ENCODE results near the gene PRKAB1.
"Not testable (repeated sequence)": the region's sequence is repeated elsewhere in the genome, so short reads cannot be mapped to it uniquely, and the experiment has no call there.

Gene PRKAB1

GRCh38 chr12:119700078-119700477 is 32.1 kb downstream of the PRKAB1 start:
- no peak for DNase-seq
- in situ Hi-C loops (cut with MboI; ENCODE audit: low pct_unique_long_range_greater_than_20kb, low sequenced_read_pairs) = no loop called here

DNA sequence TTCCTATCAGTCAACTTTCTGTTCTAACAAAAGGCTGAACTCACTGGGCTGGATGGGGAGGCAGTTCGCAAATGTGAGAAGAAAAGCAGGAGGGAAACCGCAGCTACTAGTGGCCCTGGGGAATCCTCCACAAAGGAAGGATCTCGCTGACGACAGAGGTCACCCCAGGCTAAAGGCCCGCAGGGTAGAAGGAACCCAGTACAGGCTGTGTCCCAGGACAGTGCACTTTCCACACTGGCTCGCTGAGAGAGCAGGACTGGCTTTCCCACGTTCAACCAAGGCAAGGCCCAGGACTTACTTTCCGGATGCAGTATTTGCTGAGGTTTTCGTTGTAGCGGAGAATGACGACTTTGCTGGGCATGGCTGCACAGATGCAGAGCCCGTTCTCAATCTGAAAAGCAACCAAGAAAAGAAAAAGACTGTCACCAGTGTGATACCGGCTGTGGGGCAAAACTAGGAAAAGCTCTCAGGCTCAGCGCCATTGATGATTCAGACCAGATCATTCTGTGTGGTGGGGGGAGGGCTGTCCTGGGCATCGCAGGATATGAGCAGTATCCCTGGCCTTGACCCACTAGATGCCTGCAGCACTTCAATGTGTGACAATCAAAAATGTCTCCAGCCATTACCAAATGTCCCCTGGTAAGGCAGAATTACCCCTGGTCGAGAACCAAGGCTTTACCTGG is 36.3 kb downstream of the PRKAB1 start:
- DNase-seq = no peak
- in situ Hi-C loops (cut with MboI; ENCODE audit: low pct_unique_long_range_greater_than_20kb, low sequenced_read_pairs) = no loop called here

GRCh38 chr12:119705182-119705581 is 37.2 kb downstream of the PRKAB1 start:
- no peak for DNase-seq
- in situ Hi-C loops (cut with MboI; ENCODE audit: low pct_unique_long_range_greater_than_20kb, low sequenced_read_pairs) = no loop called here

- in situ Hi-C loops (cut with MboI; ENCODE audit: low pct_unique_long_range_greater_than_20kb, low sequenced_read_pairs); DNase-seq: not testable (repeated sequence)
Measured at GRCh38 chr12:119706427-119706826, 38.5 kb downstream of the PRKAB1 start.

DNA sequence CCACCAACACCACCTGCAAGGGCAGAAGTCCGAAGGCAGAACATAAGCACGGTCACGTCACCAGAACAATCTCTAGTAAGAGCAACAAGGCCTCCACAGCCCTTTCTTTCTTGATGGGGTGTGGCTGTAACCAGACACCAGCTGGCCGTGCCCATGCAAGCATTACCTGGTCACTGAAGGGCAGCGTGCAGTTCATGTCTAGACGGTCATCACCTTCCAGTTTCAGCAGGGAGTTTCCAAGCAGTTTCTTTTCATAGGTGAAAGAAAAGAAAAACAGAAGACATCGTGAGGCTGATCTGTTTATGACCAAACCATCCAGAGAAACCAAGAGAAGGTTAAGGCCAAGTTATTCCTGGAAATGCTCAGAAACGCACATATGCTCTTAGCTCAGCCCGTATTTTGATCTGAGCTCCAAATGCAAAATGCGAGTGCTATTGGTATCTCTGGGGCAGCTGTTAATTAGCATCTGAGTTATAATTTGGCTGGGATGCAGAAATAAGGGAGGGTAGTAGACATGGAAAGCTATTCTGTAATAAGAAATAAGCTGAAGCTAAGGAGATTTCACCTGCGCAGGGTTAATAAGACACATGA is 42.5 kb downstream of the PRKAB1 start:
- no peak for DNase-seq
- in situ Hi-C loops (cut with MboI; ENCODE audit: low pct_unique_long_range_greater_than_20kb, low sequenced_read_pairs) = no loop called here

DNA sequence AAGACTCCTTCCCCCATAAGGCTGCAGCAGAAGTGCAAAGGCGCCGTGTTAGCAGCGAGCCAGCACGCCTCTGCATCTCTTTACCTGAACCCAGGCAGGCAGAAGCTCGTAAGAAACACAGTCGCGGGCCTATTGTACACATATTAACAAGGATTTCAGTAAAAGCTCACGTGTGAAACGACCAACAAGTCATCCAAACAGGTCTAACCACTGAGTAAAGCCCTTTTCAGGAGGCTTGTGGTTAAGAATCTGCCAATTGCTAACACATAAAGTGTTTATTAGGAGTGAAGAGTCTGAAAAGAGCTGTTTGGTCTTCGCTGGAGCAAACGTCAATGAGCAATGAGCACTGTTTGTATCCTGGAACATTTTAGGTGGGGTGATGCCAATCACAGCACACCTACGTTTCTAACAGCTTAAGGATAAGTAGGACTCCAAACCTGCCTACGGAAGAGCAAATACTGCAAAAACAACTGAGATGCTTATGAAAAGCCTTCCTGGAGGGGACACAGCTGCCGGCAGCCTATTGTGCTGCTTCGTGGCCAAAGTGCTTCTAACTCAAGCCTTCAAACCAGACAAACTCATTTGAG is 43.1 kb downstream of the PRKAB1 start:
- in situ Hi-C loops (cut with MboI; ENCODE audit: low pct_unique_long_range_greater_than_20kb, low sequenced_read_pairs) = no loop called here
- DNase-seq = no peak

- no peak for DNase-seq
- in situ Hi-C loops (cut with MboI; ENCODE audit: low pct_unique_long_range_greater_than_20kb, low sequenced_read_pairs) = no loop called here
Measured at GRCh38 chr12:119711693-119712092, 43.8 kb downstream of the PRKAB1 start.

DNA sequence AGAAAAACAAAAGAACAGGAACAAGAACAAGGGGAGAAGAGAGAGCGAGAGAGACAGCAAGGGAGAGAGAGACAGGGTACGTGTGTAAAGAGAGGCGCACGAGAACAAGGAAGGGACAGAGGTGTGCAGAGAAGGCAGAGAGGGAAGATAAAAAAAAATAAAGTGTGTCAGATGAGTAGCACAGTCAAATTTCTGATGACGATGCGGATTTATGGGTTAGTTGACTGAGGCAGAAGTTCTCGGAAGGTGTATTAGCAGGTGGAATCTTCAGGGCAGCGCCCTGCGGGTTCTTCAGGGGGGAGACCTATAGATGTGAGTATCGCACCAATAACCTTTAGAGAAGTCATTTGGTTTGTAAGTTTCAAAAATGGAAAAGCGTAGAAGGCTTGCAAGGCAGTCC is 44.8 kb downstream of the PRKAB1 start:
- no peak for DNase-seq
- in situ Hi-C loops (cut with MboI; ENCODE audit: low pct_unique_long_range_greater_than_20kb, low sequenced_read_pairs) = no loop called here

- in situ Hi-C loops (cut with MboI; ENCODE audit: low pct_unique_long_range_greater_than_20kb, low sequenced_read_pairs) = no loop called here
- no peak for DNase-seq
Measured at GRCh38 chr12:119713551-119714031, 45.7 kb downstream of the PRKAB1 start.

- in situ Hi-C loops (cut with MboI; ENCODE audit: low pct_unique_long_range_greater_than_20kb, low sequenced_read_pairs) = no loop called here
- DNase-seq = no peak
Measured at GRCh38 chr12:119714614-119715267, 46.8 kb downstream of the PRKAB1 start.

GRCh38 chr12:119715268-119715620 is 47.3 kb downstream of the PRKAB1 start:
- in situ Hi-C loops (cut with MboI; ENCODE audit: low pct_unique_long_range_greater_than_20kb, low sequenced_read_pairs) = no loop called here
- DNase-seq = no peak

DNA sequence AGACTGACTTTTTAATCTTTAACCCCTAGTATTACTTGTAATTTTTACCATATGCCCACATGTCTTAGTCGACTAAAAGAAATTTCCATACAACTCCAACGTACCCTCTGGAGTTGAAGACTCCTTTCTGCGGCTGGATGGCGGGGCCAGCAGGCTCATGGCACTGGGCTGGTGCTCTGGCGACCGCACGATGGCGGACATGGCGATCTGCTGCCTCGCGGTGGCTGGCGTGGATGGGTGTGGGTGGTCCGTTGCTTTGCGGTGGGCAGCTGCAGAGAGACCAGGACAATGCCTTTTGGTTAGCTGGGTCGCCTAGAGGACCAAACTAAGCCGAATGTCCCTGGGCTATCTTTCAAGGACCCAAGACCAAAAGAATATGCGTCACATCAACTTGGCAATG is 50.2 kb downstream of the PRKAB1 start:
- in situ Hi-C loops (cut with MboI; ENCODE audit: low pct_unique_long_range_greater_than_20kb, low sequenced_read_pairs) = no loop called here

GRCh38 chr12:119720349-119720748 is 52.4 kb downstream of the PRKAB1 start:
- no peak for DNase-seq
- in situ Hi-C loops (cut with MboI; ENCODE audit: low pct_unique_long_range_greater_than_20kb, low sequenced_read_pairs) = no loop called here

More for the DNA sequence above, 50.2 kb downstream of the PRKAB1 start:
- DNase-seq = no peak

- in situ Hi-C loops (cut with MboI; ENCODE audit: low pct_unique_long_range_greater_than_20kb, low sequenced_read_pairs) = no loop called here
Measured at GRCh38 chr12:119721306-119721705, 53.4 kb downstream of the PRKAB1 start.

GRCh38 chr12:119725523-119725922 is 57.6 kb downstream of the PRKAB1 start:
- no peak for DNase-seq
- in situ Hi-C loops (cut with MboI; ENCODE audit: low pct_unique_long_range_greater_than_20kb, low sequenced_read_pairs) = no loop called here

More at GRCh38 chr12:119721306-119721705, 53.4 kb downstream of the PRKAB1 start:
- DNase-seq = no peak

GRCh38 chr12:119727600-119728443 is 59.9 kb downstream of the PRKAB1 start:
- in situ Hi-C loops (cut with MboI; ENCODE audit: low pct_unique_long_range_greater_than_20kb, low sequenced_read_pairs) = no loop called here
- no peak for DNase-seq

DNA sequence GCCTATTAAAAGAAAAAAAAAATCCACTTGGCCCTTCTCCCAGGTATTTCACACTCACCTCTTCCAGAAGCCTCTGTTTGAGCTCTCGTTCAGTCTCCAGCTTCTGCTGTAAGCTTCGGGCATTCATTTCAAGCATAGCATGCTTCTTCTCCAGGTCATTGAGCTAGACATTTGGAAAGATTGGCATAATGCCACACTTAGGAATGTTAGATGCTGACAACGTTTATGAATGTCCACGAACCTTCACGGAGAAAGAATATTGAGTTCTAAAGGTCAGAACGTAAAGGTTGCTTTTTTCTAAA is 60.5 kb downstream of the PRKAB1 start:
- DNase-seq = no peak
- in situ Hi-C loops (cut with MboI; ENCODE audit: low pct_unique_long_range_greater_than_20kb, low sequenced_read_pairs) = no loop called here

DNA sequence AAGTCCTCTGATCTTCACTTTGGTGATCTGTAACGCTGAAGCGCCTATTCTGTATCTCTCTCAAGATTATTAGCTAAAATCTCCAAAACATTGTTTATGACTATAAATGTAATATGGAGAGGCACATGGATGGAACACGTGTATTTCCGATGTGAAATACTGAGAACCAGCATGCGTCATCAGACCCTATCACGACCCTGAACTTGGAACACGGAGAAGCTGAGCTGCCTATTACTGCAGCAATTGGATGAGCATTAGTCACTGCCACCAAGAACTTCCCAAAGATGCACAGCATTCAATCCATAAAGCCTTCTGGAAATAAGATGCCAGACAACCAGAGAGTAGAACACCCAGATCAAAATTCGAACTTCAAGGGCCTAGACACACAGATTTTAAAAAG is 61.9 kb downstream of the PRKAB1 start:
- no peak for DNase-seq
- in situ Hi-C loops (cut with MboI; ENCODE audit: low pct_unique_long_range_greater_than_20kb, low sequenced_read_pairs) = no loop called here

DNA sequence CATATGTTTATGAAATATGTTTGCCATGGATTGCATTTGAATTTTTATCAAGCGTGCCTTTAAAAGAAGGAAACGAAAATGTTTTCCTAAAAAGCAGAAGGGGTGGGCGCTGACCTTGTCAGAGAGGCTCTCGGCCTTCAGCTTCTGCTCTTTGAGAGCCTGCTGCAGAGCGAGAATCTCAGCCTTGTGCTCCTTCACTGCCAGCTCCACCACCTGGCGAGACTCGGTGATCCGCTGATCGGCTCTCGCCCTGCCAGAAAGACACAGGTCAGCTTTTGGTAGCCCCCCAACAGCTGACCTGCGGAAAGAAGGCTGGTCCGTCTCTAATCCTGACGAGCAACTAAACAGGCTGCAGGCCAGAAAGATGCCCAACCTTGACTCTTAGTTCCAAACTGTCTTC is 62.4 kb downstream of the PRKAB1 start:
- no peak for DNase-seq
- in situ Hi-C loops (cut with MboI; ENCODE audit: low pct_unique_long_range_greater_than_20kb, low sequenced_read_pairs) = no loop called here
